B cell (primary cell): ENCODE results near the gene RBM42. TPM values are rescaled to one million over a fixed set of nuclear protein-coding genes. Genes with fewer than 3 reads are reported as not detected.

Source experiments
- ATAC-seq: fragments of 200-7000 bp; cut with Tn5 transposase; one replicate; pipeline ENCODE4 v1.10.0; 2021; ENCODE audit warnings: low read depth, mild to moderate bottlenecking, moderate number of reproducible peaks, moderate library complexity
- CTCF ChIA-PET: fragments of 350-600 bp; sonication (Branson Sonifier 250); formaldehyde crosslinking; loops from one replicate; lab custom pipeline; 2021; ENCODE audit warnings: antibody characterized with exemption, inconsistent platforms; lab: Charles Lee
- POLR2A ChIA-PET: fragments of 350-600 bp; sonication (Branson Sonifier 250); formaldehyde crosslinking; loops from one replicate; lab custom pipeline; 2021; ENCODE audit warnings: antibody characterized with exemption; lab: Charles Lee
- DNase-seq: peaks from one replicate; pipeline ENCODE4 v3.0.0; 2013
- H2AFZ ChIP-seq: 2 replicates; pipeline ENCODE4 v1.6.1; 2012; ENCODE audit warnings: mild to moderate bottlenecking, low read depth, low read length; ENCODE audit not compliant: insufficient read depth, poor library complexity, severe bottlenecking
- H3K27ac ChIP-seq, 2 donors: 1 replicate in 1 of 2; 2 replicates in 1 of 2; pipeline ENCODE4 v1.5.1; 2012 to 2013; ENCODE audit warnings: low read length in 2 of 2, mild to moderate bottlenecking in 2 of 2, moderate library complexity in 1 of 2
- H3K27me3 ChIP-seq, 4 experiments: fragments of 200-600 bp in 1 of 4; sonication (generic) in 1 of 4; replicated peaks in 1 of 4; 1 replicate in 2 of 4; 2 replicates in 2 of 4; pipeline versions ENCODE4 v1.6.1 to v1.7.0; 2013 to 2016; ENCODE audit warnings: low read length in 3 of 4, mild to moderate bottlenecking in 2 of 4, mixed read lengths in 1 of 4, moderate library complexity in 1 of 4; ENCODE audit not compliant: insufficient read depth in 4 of 4, control insufficient read depth in 3 of 4; ENCODE audit errors: control extremely low read depth in 1 of 4
- H3K36me3 ChIP-seq, 2 experiments: replicated peaks in 1 of 2; 1 replicate in 1 of 2; 2 replicates in 1 of 2; pipeline versions ENCODE4 v1.6.1 to v1.7.1; 2013; ENCODE audit warnings: low read length in 1 of 2; ENCODE audit not compliant: insufficient read depth in 2 of 2, control insufficient read depth in 1 of 2; ENCODE audit errors: control extremely low read depth in 1 of 2, extremely low read depth in 1 of 2
- H3K4me1 ChIP-seq, 2 donors: fragments of 200-600 bp in 1 of 2; sonication (generic) in 1 of 2; 1 replicate in 1 of 2; 2 replicates in 1 of 2; pipeline versions ENCODE4 v1.5.1 to v1.6.1; 2013 to 2017; ENCODE audit warnings: low read length in 2 of 2; ENCODE audit not compliant: control insufficient read depth in 2 of 2, insufficient read depth in 2 of 2
- H3K4me2 ChIP-seq: replicated peaks from 2 replicates; pipeline ENCODE3; 2012; ENCODE audit warnings: mild to moderate bottlenecking, low read depth, low read length; ENCODE audit not compliant: poor library complexity, severe bottlenecking
- H3K4me3 ChIP-seq, 5 experiments: fragments of 200-600 bp in 1 of 5; sonication (generic) in 1 of 5; 1 replicate in 3 of 5; 2 replicates in 2 of 5; pipeline versions ENCODE4 v1.5.1 to v1.7.0; 2011 to 2016; ENCODE audit warnings: low read length in 4 of 5, mild to moderate bottlenecking in 4 of 5, low read depth in 2 of 5, control low read depth in 1 of 5, moderate library complexity in 1 of 5; ENCODE audit not compliant: insufficient read depth in 1 of 5; ENCODE audit errors: control extremely low read depth in 1 of 5, extremely low read depth in 1 of 5
- H3K79me2 ChIP-seq: fragments of 200-600 bp; sonication (generic); one replicate; pipeline ENCODE4 v1.6.0; 2016; ENCODE audit warnings: low read length; ENCODE audit not compliant: control insufficient read depth, insufficient read depth
- H3K9ac ChIP-seq: fragments of 200-600 bp; sonication (generic); 2 replicates; pipeline ENCODE4 v1.6.1; 2017; ENCODE audit warnings: mild to moderate bottlenecking, low read length, moderate library complexity
- H3K9me3 ChIP-seq, 3 donors: one replicate each; pipeline versions ENCODE4 v1.6.1 to v1.7.1; 2013; ENCODE audit warnings: low read length in 2 of 3; ENCODE audit not compliant: control insufficient read depth in 2 of 3, insufficient read depth in 1 of 3; ENCODE audit errors: control extremely low read depth in 1 of 3
- H4K20me1 ChIP-seq: 2 replicates; pipeline ENCODE4 v1.6.0; 2012; ENCODE audit warnings: mild to moderate bottlenecking, low read length; ENCODE audit not compliant: insufficient read depth, control insufficient read depth, poor library complexity, severe bottlenecking
- H3K27ac Mint-ChIP-seq: one replicate; pipeline ENCODE4 v1.8.0; 2021; ENCODE audit warnings: mixed read lengths
- H3K27me3 Mint-ChIP-seq: one replicate; pipeline ENCODE4 v1.8.0; 2021; ENCODE audit warnings: mixed read lengths
- H3K4me1 Mint-ChIP-seq: one replicate; pipeline ENCODE4 v1.8.0; 2021; ENCODE audit warnings: mixed read lengths
- H3K4me3 Mint-ChIP-seq: one replicate; pipeline ENCODE4 v1.8.0; 2021; ENCODE audit warnings: mixed read lengths
- H3K9me3 Mint-ChIP-seq: one replicate; pipeline ENCODE4 v1.8.0; 2022; ENCODE audit warnings: mixed read lengths; ENCODE audit not compliant: insufficient read depth
- CTCF ChIP-seq: fragments of 200-600 bp; IDR thresholded peaks from one replicate; pipeline ENCODE4 v1.8.0; 2022; ENCODE audit warnings: antibody characterized with exemption, mild to moderate bottlenecking
- EZH2 ChIP-seq: IDR thresholded peaks from 2 replicates; pipeline ENCODE4 v1.6.1; 2012; ENCODE audit warnings: borderline replicate concordance, low read depth, mild to moderate bottlenecking, moderate library complexity, low read length; ENCODE audit not compliant: insufficient read depth, poor library complexity, severe bottlenecking
- WGBS: methylation state at CpG from one replicate; pipeline ENCODE4 v1.1.5; 2013; ENCODE audit warnings: missing lambda C conversion rate; ENCODE audit not compliant: insufficient coverage; 5-methylcytosine and 5-hydroxymethylcytosine counted together
- intact Hi-C: fragments of 100-400 bp; cut with micrococcal nuclease; formaldehyde crosslinking; loops from one replicate; pipeline ENCODE4 v1.10.0; 2022
- polyA plus RNA-seq: library from polyadenylated mRNA; depleted of rRNA; stranded (reverse); fragments of >200 nt; gene quantifications from 2 replicates; pipeline ENCODE4 v1.2.3, GENCODE V29; 2012
- total RNA-seq, 2 donors: library from RNA; stranded (reverse); fragments of 120-200 nt in 1 of 2; gene quantifications; 1 replicate in 1 of 2; 2 replicates in 1 of 2; pipeline versions ENCODE4 v1.2.3 to v1.2.4, GENCODE V29; 2013 to 2022

RBM42 gene
- total and polyA plus RNA-seq, 2 donors (not counting 1 experiment from before 2014, with no cell fraction given): 42.1 to 52.0 TPM

- POLR2A ChIA-PET: no interaction called here
Measured at GRCh38 chr19:35673121-35673804, 44.4 kb downstream of the RBM42 start.

More at GRCh38 chr19:35673121-35673804, 44.4 kb downstream of the RBM42 start:
- Histone ChIP-seq H3K4me2 (peak overlapping the region; percentile 78), H3K9ac (peak overlapping the region; percentile 55), H3K79me2 (no peaks in the 10 kb centered on the region), H4K20me1 (no peaks in the 10 kb centered on the region), H3K27ac (no peak overlapping the region), H3K27me3 (peaks cover 0 to 37% (median 13%) of the 10 kb centered on the region in 4 experiments), H3K4me3 (peak overlapping the region in 4 of 5 experiments; percentile 38 to 63 (median 44)), H3K9me3 (peaks cover 0 to 11% (median 0%) of the 10 kb centered on the region in 3 donors), H3K36me3 (no peaks in the 10 kb centered on the region), H3K4me1 (peaks cover 8 to 9% of the 10 kb centered on the region in 2 donors), H2AFZ (peak overlapping the region; percentile 85)
- H3K27me3 Mint-ChIP-seq: peaks cover 30% of the 10 kb centered on the region
- peak; percentile 66 for ATAC-seq
- CTCF ChIA-PET: interaction anchor here (0.8 kb wide), 1 partner anchor 25 kb away, joined by 3 read pairs; the partner anchor contains the start of gene COX6B1
- peak; percentile 39 for DNase-seq
- peaks cover 7% of the 10 kb centered on the region for H3K4me1 Mint-ChIP-seq
- WGBS: 6% methylated on average over 36 of the region's 39 CpGs
- intact Hi-C loops: no loop called here
- H3K27ac Mint-ChIP-seq: no peak overlapping the region
- peak overlapping the region; percentile 81 for H3K4me3 Mint-ChIP-seq
- no peaks in the 10 kb centered on the region for H3K9me3 Mint-ChIP-seq
- TF ChIP-seq EZH2: no peak
- no peak for TF ChIP-seq CTCF
